ENCODE data around the gene ABT1. TPM values are rescaled to one million over a fixed set of nuclear protein-coding genes. Genes with fewer than 3 reads are reported as not detected.

ABT1 gene
- total RNA-seq, 2 experiments from 2014 or later: 26.3 to 34.6 TPM

- no peak for DNase-seq (ENCODE audit: low spot score)
- intact Hi-C loops (cut with micrococcal nuclease; ENCODE audit: unreplicated experiment): no loop called here
- no peaks in the 10 kb centered on the region for H4K20me1 ChIP-seq (ENCODE audit: insufficient read depth, low read length)
- TF ChIP-seq EZH2phosphoT487 (IDR thresholded peaks at IDR 0.05; ENCODE audit: borderline replicate concordance, low read depth, low read length) (no peak), CTCF (conservative IDR thresholded peaks at IDR 0.05; ENCODE audit: low read length) (no peak)
- peak overlapping the region; percentile 95 for H3K4me2 ChIP-seq (ENCODE audit: low read length)
- H2AFZ ChIP-seq (ENCODE audit: low read length): 0 out of 2 replicates have a peak overlapping the region, but pooled peaks have one; percentile 20
- ChIA-PET CTCF (ENCODE audit: unreplicated experiment) (interaction anchor here (0.6 kb wide), 1 partner anchor 1061 kb away, joined by 3 read pairs; no protein-coding TSS in a partner anchor), POLR2A (interaction anchor here (0.8 to 1.4 kb wide), 3 partner anchors 16 to 295 kb away, joined by 3 to 4 read pairs (median 3); no protein-coding TSS in a partner anchor)
- H3K36me3 ChIP-seq (ENCODE audit: insufficient read depth, low read length): no peaks in the 10 kb centered on the region
- no TSS peak for BruUV-seq (replicated peaks)
- peaks cover 24% of the 10 kb centered on the region for H3K4me1 ChIP-seq (ENCODE audit: insufficient read depth, low read length, poor library complexity, severe bottlenecking)
- no peaks in the 10 kb centered on the region for H3K9me2 ChIP-seq (ENCODE audit: insufficient read depth, low read length)
- no peaks in the 10 kb centered on the region for H3K9me3 ChIP-seq (ENCODE audit: low read length)
- no peaks in the 10 kb centered on the region for H3K79me2 ChIP-seq (ENCODE audit: insufficient read depth, low read depth, low read length)
- no peak overlapping the region for H3K27ac ChIP-seq (ENCODE audit: low read depth, low read length, poor library complexity, severe bottlenecking)
- H3K4me3 ChIP-seq (ENCODE audit: low read depth, low read length, poor library complexity, severe bottlenecking): peak overlapping the region; percentile 82
Observed at GRCh38 chr6:26569433-26569764, 27.4 kb upstream of the ABT1 start.

GRCh38 chr6:26570027-26570809, 26.5 kb upstream of the ABT1 start:
- POLR2A ChIA-PET: interaction anchor here (0.8 to 1.4 kb wide), 3 partner anchors 17 to 296 kb away, joined by 3 to 4 read pairs (median 3); no protein-coding TSS in a partner anchor
- no peaks in the 10 kb centered on the region for H3K9me3 ChIP-seq (ENCODE audit: low read length)

More at GRCh38 chr6:26570027-26570809, 26.5 kb upstream of the ABT1 start:
- intact Hi-C loops (cut with micrococcal nuclease; ENCODE audit: unreplicated experiment): no loop called here
- no peak for DNase-seq (ENCODE audit: low spot score)
- Histone ChIP-seq H3K4me1 (ENCODE audit: insufficient read depth, low read length, poor library complexity, severe bottlenecking) (peaks cover 24% of the 10 kb centered on the region), H4K20me1 (ENCODE audit: insufficient read depth, low read length) (no peaks in the 10 kb centered on the region), H3K4me3 (ENCODE audit: low read depth, low read length, poor library complexity, severe bottlenecking) (no peak overlapping the region), H3K4me2 (ENCODE audit: low read length) (no peak overlapping the region), H3K27ac (ENCODE audit: low read depth, low read length, poor library complexity, severe bottlenecking) (no peak overlapping the region), H3K36me3 (ENCODE audit: insufficient read depth, low read length) (no peaks in the 10 kb centered on the region), H2AFZ (ENCODE audit: low read length) (no peak overlapping the region), H3K79me2 (ENCODE audit: insufficient read depth, low read depth, low read length) (no peaks in the 10 kb centered on the region), H3K9me2 (ENCODE audit: insufficient read depth, low read length) (no peaks in the 10 kb centered on the region)
- no peak for TF ChIP-seq CTCF (conservative IDR thresholded peaks at IDR 0.05; ENCODE audit: low read length)
- no peak for TF ChIP-seq EZH2phosphoT487 (IDR thresholded peaks at IDR 0.05; ENCODE audit: borderline replicate concordance, low read depth, low read length)
- CTCF ChIA-PET (ENCODE audit: unreplicated experiment): no interaction called here
- BruUV-seq (replicated peaks): no TSS peak
